Liver (tissue), 3 donors: ENCODE measurements around the gene ERN2.

Experiments
- GABPA ChIP-seq, 2 donors: IDR thresholded peaks in 1 of 2; conservative IDR thresholded peaks in 1 of 2; 2 replicates each; pipeline ENCODE4 v1.6.1; 2016; ENCODE audit warnings: antibody characterized with exemption in 2 of 2, mild to moderate bottlenecking in 1 of 2, moderate library complexity in 1 of 2
- MAX ChIP-seq: IDR thresholded peaks from 2 replicates; pipeline ENCODE4 v1.6.1; 2016; ENCODE audit warnings: antibody characterized with exemption
- YY1 ChIP-seq: IDR thresholded peaks from 2 replicates; pipeline ENCODE4 v1.6.1; 2016; ENCODE audit warnings: antibody characterized with exemption, mild to moderate bottlenecking
- TF ChIP-seq, protein P1 (sequence below): fragments of 150-350 bp; IDR thresholded peaks from 2 replicates; pipeline ENCODE4 v1.5.1; 2017; ENCODE audit warnings: improper control_type of control experiment, low read depth, low read length; ENCODE audit not compliant: missing input control
- donor health status: healthy.
- donor health status: healthy.

DNA sequence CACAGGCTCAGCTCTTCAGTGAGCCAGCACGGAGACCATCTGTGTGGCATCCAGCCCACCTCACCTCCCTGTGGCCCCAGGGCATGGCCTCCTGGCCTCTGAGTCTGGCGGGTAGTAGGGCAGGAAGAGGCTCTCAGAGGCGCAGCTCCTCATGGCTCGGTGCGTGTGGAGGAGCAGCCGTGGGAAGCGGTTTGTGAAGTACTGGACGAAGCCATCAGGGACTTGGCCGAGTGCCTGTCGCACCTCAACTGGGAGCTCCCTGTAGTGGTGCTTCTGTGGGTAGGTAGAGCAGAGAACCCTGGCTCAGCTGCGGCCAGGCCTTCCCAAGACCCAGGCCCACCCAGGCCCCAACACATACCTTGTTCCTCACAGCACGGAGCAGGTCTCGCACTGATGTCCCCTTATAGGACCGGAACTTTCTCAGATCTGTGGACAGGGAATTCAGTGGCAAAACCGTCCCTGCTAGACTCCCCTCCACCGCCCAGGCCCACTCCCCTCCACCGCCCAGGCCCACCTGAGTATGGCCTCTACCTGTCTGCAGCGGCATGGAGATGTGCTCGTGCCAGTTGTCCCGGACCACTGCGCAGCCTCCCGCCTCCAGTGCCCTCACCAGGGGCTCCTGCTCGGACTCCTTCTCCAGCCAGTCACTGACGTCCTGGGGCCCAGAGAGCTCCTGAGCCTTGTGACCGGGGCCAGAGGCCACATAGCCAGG lies 22.1 kb downstream of the ERN2 start:
- no peak for TF ChIP-seq MAX
- TF ChIP-seq, protein P1, sequence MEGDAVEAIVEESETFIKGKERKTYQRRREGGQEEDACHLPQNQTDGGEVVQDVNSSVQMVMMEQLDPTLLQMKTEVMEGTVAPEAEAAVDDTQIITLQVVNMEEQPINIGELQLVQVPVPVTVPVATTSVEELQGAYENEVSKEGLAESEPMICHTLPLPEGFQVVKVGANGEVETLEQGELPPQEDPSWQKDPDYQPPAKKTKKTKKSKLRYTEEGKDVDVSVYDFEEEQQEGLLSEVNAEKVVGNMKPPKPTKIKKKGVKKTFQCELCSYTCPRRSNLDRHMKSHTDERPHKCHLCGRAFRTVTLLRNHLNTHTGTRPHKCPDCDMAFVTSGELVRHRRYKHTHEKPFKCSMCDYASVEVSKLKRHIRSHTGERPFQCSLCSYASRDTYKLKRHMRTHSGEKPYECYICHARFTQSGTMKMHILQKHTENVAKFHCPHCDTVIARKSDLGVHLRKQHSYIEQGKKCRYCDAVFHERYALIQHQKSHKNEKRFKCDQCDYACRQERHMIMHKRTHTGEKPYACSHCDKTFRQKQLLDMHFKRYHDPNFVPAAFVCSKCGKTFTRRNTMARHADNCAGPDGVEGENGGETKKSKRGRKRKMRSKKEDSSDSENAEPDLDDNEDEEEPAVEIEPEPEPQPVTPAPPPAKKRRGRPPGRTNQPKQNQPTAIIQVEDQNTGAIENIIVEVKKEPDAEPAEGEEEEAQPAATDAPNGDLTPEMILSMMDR, result no peak
- no peak for TF ChIP-seq GABPA (IDR thresholded peaks at IDR 0.05 in 1 of 2, conservative IDR thresholded peaks at IDR 0.05 in 1 of 2)
- TF ChIP-seq YY1, result no peak
